ENCODE results near the gene ROBO1. TPM values are rescaled to one million over a fixed set of nuclear protein-coding genes. Genes with fewer than 3 reads are reported as not detected.

ROBO1 gene
- total RNA-seq, 4 donors from 2014 or later = 8.6 to 26.3 (median 16.6) TPM

- no peak for TF ChIP-seq CTCF (IDR thresholded peaks at IDR 0.05)
- no peak for TF ChIP-seq POLR2A (IDR thresholded peaks at IDR 0.05)
- intact Hi-C loops (cut with DNase I) = no loop called here
- H3K36me3 ChIP-seq = no peaks in the 10 kb centered on the region
- H3K4me1 ChIP-seq = no peaks in the 10 kb centered on the region
- DNase-seq = no peak
- H3K27me3 ChIP-seq = no peaks in the 10 kb centered on the region
- WGBS, 2 donors = 92 to 93% methylated on average over 5 of the region's 5 CpGs
- no peak overlapping the region for H3K27ac ChIP-seq
- no peak overlapping the region for H3K4me3 ChIP-seq (replicated peaks in 1 of 3)
- H3K9me3 ChIP-seq = no peaks in the 10 kb centered on the region
Measured at GRCh38 chr3:78963771-78964170, 804.0 kb downstream of the ROBO1 start.

- Histone ChIP-seq H3K4me3 (replicated peaks in 1 of 3) (no peak overlapping the region), H3K27ac (no peak overlapping the region), H3K27me3 (no peaks in the 10 kb centered on the region), H3K4me1 (no peaks in the 10 kb centered on the region), H3K9me3 (no peaks in the 10 kb centered on the region), H3K36me3 (no peaks in the 10 kb centered on the region)
- 65 to 70% methylated on average over 5 of the region's 5 CpGs for WGBS, 2 donors
- no peak for TF ChIP-seq CTCF (IDR thresholded peaks at IDR 0.05)
- DNase-seq = no peak
- intact Hi-C loops (cut with DNase I) = no loop called here
Measured at GRCh38 chr3:78957456-78957855, 810.3 kb downstream of the ROBO1 start.

GRCh38 chr3:78951342-78951945 lies 816.4 kb downstream of the ROBO1 start:
- Histone ChIP-seq H3K36me3 (no peaks in the 10 kb centered on the region), H3K9me3 (no peaks in the 10 kb centered on the region), H3K4me1 (no peaks in the 10 kb centered on the region), H3K27ac (no peak overlapping the region), H3K27me3 (no peaks in the 10 kb centered on the region), H3K4me3 (replicated peaks in 1 of 3) (no peak overlapping the region)
- TF ChIP-seq CTCF (IDR thresholded peaks at IDR 0.05) (no peak), POLR2A (IDR thresholded peaks at IDR 0.05) (no peak)
- intact Hi-C loops (cut with DNase I) = no loop called here
- WGBS, 2 donors = 72 to 77% methylated on average over 4 of the region's 4 CpGs
- DNase-seq = no peak

GRCh38 chr3:78941587-78941986 lies 826.2 kb downstream of the ROBO1 start:
- Histone ChIP-seq H3K4me1 (no peaks in the 10 kb centered on the region), H3K9me3 (no peaks in the 10 kb centered on the region), H3K36me3 (no peaks in the 10 kb centered on the region), H3K27ac (no peak overlapping the region), H3K27me3 (no peaks in the 10 kb centered on the region), H3K4me3 (replicated peaks in 1 of 3) (no peak overlapping the region)
- 83 to 88% methylated on average over 2 of the region's 2 CpGs for WGBS, 2 donors
- no peak for DNase-seq
- TF ChIP-seq CTCF (IDR thresholded peaks at IDR 0.05) = no peak
- no peak for TF ChIP-seq POLR2A (IDR thresholded peaks at IDR 0.05)
- intact Hi-C loops (cut with DNase I) = no loop called here

- intact Hi-C loops (cut with DNase I) = no loop called here
- Histone ChIP-seq H3K36me3 (no peaks in the 10 kb centered on the region), H3K4me1 (no peaks in the 10 kb centered on the region), H3K4me3 (replicated peaks in 1 of 3) (no peak overlapping the region), H3K9me3 (no peaks in the 10 kb centered on the region), H3K27ac (no peak overlapping the region), H3K27me3 (no peaks in the 10 kb centered on the region)
- 91 to 92% methylated on average over 4 of the region's 4 CpGs for WGBS, 2 donors
- DNase-seq = no peak
- TF ChIP-seq POLR2A (IDR thresholded peaks at IDR 0.05) (no peak), CTCF (IDR thresholded peaks at IDR 0.05) (no peak)
Measured at GRCh38 chr3:78940626-78941025, 827.2 kb downstream of the ROBO1 start.

All from thyroid gland (tissue), 4 donors.